GM19395 (cell line): ENCODE data around the gene CSF1.
"Not testable (repeated sequence)": the region's sequence is repeated elsewhere in the genome, so short reads cannot be mapped to it uniquely, and the experiment has no call there.

ENCODE experiments used
- ATAC-seq: cut with Tn5 transposase; IDR thresholded peaks from one replicate; pipeline ENCODE4 v1.9.1; 2021; ENCODE audit warnings: mild to moderate bottlenecking, moderate library complexity; ENCODE audit not compliant: unreplicated experiment

Gene CSF1

DNA sequence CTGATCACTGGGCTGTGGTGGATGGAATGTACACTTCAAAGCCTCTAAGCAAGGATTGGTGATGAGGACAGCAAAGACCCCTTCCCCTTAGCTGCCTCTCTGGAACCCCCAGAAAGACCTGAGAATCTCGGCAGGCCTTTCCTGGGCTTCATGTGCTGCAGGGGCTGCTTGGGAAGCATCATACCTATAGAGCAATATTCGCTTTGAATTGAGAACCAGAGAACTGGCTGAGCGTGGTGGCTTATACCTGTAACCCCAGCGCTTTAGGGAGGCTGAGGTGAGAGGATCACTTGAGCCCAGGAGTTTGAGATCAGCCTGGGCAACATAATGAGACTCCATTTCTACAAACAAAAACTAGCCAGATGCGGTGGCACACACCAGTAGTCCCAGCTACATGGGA is 22.0 kb downstream of the CSF1 start:
- no peak for ATAC-seq

DNA sequence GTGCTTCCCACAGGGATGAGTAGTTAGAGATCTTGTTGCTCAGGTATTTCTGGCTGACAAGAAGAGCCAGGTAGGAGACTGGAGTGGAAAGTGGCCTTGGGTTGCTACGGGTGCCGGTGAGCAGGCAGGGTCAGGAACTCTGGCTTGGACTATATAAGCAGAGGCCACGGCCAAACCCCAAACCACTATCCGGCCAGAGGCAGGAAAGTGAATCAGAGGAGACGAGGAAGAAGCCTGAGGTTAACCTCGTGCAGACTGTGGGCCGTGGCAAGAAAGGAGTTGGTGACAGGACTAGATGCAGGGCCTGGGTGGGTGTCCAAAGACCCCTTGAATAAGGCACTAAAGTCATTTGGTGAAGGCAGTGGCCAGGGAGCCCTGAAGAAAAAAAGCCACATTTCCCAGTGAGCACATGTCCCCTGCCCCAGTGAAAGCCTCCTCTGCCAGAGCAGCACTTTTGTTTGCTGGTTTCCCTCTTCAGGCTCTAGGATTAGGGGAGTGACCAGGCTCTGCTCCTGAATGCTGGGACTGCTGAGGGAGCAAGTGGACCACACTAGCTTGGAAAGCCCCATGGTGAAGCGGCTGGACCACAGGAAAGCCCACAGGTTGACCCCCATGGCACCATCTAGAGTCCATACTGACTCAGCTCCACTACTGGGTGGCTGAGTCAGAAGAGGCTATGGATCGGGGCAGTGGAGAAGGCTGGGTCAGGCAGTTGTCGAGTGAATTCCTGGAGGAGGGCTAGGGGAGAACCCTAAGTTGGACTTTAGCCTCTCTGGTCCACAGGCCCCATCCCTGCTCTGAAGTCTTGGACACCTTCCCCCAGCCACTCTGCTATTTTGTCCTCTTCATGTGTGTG is 23.4 kb downstream of the CSF1 start:
- ATAC-seq: no peak

DNA sequence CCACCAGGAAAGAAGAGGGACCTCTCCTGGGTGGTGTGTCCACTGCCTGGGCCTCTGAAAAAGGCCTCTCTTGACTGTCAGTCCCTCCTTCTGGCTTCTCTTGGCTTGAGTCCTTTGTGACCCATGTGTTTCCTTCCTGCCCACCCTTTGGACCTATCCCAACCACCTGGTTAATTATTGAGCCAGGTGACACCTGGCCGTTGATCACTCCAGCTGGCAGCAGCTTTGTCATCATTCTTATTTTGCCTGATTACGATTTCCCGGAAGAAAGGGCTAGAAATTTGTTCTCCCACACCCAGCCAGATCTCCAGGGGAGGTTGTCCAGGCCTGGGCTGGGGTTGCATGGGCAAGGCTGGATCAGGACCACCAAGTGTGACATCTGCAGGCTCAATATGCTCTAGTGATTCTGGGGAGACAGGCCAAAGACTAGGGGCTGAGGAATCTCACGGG is 24.8 kb downstream of the CSF1 start:
- ATAC-seq: no peak

DNA sequence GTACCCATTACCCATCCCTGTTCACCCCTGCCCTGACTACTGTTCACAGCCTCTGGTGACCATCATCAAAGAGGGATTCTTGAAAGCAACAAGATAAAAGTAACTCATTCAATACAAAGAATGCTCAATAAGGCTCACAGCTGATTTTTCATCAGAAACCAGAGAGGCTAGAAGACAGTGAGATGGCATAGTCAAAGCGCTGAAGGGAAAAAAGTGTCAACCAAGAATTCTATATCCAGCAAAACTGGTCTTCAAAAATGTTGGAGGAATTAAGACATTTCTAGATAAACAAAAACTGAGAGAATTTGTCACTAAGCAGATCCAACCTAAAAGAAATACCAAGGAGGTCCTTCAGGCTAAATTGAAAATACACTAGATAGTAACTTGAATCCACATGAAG is 27.1 kb downstream of the CSF1 start:
- ATAC-seq: no peak

DNA sequence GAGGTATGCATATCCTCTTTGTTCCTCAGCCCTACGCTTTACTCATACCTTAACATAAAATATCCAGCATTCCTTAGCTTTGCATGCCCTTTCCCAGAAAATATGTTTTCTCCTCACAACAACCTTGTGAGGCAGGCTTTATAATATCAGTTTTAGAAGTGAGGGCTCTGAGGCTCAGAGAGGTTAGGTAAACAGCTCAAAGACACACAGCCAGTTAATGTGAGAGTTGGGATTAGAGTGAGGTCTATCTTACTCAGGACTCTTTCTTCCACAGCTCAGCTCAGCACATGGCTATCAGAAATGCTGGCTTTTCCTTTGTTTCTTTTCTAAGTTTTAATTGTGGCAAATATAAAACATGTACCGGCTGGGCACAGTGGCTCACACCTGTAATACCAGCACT is 27.9 kb downstream of the CSF1 start:
- ATAC-seq: no peak

DNA sequence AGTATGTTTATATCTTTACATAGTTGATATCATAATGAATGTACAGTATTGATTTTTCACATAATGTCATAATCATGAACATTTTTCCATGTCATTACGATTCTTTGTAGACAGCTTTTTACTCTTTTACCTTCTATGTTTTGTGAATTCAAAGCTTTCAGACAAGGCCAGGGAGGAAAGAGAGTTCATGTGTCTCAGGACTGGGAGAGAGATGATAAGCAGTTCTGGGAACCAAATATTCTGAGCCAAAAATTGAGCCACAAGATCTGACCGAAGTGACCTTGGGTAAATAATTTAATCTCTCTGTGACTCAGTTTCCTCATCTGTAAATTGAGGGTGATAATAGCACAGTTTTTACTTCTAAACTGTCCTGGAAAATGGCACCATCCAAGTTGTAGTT is 31.8 kb downstream of the CSF1 start:
- ATAC-seq: no peak

DNA sequence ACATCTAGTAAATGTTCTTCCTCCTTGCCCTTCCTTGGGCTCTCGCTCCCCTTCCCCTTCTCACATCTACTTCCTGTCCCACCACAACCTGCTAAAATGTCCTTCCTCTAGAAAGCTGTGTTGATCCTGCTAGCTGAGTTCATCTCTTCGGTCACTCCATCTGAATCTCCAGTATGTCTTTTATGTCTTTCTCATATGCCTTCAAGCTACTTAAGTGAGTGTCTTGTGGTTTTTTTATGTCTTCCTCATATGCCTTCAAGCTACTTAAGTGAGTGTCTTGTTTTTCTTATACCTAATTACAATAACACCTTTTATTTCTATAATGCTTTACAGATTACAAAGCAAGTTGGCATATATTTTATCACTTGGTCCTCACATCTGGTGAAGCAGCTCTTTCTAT is 33.9 kb downstream of the CSF1 start:
- no peak for ATAC-seq

DNA sequence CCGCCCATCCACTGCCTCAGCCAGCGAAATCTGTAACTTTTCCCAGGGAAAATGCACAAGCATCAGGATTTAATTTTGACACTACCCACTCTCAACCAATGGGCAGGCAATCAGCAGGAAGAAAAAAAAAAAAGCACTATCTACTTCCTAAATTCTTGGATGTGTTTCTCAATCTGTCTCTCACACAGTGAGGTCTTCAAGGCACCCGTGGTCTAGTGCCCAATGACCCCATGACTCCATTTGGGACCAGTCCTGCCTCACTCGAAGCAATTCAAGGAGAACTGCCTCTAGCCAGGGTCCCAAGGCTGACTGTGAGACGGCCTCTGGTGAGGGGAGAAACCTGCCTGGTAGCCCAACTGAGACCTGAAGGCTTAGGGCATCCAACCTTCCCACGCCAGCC is 35.9 kb downstream of the CSF1 start:
- no peak for ATAC-seq

DNA sequence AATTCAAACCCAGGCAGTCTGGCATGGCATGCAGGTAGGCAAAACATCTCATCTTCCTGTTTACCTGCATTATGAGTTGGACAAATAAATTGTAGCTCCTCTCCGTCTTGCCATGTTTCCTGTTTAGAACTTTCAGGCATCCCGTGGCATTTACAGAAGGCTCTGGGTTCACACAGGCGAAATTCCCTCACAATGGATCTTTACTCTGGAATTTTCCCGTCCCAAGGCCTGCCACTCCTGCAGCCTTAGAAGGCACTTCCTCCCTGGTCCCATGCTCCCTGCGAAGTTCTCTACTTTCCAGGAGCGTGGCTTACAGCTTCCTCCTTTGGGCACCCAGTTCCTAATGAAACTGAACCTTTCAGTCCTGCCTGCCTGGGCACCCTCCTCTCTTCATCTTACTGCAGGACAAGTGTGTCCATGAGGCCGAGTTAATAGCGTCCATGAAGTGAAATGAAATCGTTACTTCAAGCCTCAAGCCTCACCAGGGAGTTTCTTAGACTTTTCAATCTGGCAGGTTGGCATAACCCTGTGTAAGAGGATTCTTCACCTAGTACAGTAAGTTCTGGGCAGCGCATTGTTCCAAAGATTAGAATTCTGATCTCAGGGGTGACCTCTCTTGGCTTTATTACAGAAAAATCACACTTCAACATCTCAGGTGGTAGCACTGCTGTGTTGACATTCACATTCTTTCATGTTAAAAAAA is 37.1 kb downstream of the CSF1 start:
- ATAC-seq: no peak

DNA sequence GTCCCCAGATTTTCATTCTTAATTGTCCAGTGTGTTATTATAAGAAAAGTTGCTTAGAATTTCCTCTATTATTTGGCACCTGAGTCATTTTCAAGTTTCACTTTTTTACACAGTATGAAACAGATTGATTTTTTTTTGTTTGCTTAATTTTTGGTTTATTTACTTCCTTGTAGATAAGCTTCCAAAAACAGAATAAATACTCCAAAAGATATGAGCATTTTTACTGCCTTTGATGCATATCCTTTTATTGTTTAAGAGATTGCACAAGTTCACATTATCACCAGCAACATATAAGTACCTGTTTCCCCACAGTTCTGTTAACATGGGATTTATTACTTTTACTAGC is 37.6 kb downstream of the CSF1 start:
- ATAC-seq: no peak

DNA sequence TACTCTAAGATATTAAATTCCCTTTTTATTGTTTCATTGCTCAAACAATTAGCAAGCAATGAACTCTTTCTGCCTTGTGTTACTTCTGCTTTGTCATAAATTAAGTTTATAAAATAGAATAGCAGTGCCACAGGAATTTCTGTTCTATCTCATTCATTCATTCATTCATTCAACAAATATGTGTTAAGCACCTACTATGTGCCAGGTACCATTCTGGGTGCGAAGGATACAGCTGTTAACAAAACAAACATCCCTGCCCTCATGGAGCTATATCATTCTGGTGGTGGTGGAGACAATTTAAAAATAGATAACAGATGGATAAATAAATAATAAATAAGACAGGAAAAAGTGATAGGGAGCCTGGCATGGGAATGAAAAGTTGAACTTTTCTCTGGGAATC is 39.4 kb downstream of the CSF1 start:
- no peak for ATAC-seq

DNA sequence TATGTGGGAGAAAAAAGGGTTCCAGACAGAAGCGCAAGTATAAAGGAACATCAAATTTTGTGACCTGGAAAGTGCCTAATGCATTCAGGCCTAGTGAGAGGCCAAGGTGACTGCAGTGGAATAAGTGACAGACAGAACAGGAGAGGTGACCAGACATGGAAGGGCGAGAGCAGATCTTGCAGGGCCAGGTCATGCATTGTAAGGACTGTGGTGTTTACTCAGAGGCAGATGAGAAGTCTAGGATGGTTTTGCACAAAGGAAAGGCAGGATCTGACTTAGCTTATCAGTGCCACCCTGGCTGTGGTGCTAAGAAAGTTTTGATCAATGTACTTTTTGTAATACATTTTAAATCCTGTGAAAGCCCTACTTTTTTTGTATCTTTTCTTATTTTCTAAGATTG is 39.9 kb downstream of the CSF1 start:
- no peak for ATAC-seq

DNA sequence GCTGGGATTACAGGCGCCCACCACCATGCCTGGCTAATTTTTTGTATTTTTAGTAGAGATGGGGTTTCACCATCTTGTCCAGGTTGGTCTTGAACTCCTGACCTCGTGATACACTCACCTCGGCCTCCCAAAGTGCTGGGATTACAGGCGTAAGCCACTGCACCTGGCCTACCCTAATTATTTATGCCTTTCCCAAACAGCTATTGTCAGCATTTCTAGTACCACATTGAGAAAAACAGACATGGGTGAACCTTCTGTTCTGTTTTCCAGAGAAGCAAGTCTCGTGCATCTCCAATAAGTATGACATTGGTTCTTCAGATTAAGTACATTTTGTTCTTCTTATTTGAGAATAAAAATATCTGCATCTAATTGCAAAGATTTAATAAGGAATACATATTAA is 40.9 kb downstream of the CSF1 start:
- not testable (repeated sequence) for ATAC-seq

DNA sequence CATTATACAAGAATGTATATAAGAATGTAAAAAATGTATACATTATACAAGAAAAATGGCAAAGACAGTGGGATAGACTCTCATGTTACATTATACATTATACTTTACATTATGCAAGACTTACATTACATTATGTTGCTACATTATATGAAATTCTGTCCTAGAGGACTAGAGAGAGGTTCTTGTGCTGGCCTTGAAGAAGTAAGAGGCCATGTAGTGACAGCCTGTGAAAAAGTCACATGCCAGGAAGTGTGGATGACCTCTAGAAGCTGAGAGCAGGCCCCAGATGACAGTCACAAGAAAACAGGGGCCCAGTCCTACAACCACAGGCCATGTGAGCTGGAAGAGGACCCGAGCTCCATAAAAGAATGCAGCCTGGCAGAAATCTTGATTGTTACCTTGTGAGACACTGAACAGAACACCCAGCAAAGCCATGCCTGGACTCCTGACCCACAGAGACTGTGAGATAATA is 43.4 kb downstream of the CSF1 start:
- no peak for ATAC-seq

DNA sequence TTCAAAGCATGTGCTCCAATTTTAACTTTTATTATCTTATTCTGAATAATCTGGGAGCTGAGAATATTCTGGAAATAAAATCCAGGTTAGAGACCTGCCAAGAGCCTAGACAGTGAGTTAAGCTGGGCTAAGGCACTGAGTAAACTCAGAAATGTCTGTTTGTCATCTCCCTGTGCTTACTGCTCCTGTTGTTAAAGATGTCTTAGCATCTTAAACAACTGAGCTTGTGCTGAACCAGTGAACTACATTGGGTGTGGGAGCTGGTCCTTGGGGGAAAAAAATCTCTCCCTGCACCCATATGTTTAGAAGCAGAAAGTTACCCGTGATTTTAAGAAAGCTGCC is 49.0 kb downstream of the CSF1 start:
- no peak for ATAC-seq

DNA sequence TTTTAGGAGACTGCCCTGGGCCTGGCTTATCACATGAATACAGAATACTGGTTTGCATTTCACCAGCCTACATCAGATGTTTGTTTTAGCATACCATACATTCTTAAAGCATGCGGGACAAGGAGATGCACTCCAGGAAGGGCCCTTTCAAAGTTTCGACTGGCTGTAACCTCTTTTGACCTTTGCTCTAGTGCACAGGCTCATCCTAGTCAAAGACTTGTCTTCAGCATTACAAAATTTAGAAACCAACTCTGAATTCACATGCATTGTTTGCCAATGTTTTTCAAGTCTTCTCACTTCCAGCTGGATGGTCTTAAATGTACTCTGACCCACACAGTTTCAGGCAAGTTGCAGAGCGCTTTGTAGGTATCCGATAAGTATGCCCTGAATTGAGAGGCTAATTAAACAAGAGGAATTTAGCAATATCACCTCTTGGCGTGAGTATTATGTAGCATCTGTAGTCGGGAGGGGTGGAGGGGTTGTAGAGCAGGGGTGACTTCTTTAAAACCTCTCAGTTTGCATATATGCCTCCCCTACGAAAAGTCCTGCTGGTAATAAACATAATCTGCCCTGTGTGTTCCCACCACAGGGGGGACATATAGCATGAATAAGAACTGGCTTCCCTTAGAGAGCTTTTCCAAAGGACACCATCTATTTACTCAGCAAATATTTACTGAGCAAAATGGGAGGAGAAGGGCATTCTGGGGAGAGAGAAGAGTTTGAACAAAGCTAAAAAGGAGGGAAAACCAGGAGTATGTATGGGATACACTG is 49.5 kb downstream of the CSF1 start:
- no peak for ATAC-seq

DNA sequence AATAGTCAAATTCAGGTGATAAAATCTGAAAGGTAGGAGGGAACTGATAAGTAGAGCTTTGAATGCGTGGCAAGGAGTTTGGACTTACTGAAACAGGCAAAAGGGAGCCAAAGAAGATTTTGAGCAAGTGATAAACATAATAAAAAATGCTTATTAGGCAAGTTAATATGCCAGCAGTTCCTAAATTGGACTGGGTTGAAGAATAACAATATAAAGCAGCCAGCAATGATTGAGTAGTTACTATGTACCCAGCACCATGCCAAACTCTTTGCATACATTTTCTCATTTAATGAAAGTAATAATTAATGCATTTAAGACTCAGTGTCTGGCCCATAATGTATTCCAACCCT is 50.1 kb downstream of the CSF1 start:
- no peak for ATAC-seq

DNA sequence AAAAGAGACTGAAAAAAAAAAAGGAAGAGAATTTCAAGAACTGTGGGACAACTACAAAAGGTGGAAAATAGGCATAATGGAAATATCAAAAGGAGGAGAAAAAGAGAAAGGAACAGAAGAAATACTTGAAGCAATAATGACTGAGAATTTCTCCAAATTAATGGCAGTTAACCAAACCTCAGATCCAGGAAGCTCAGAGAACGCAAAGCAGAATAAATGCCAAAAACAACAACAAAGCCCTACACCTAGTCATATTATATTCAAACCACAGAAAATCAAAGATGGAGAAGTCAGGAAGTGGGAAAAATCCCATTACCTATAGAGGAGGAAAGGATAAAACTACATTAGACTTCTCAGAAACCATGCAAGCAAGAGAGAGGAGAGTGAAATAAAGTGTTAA is 53.2 kb downstream of the CSF1 start:
- ATAC-seq: no peak

DNA sequence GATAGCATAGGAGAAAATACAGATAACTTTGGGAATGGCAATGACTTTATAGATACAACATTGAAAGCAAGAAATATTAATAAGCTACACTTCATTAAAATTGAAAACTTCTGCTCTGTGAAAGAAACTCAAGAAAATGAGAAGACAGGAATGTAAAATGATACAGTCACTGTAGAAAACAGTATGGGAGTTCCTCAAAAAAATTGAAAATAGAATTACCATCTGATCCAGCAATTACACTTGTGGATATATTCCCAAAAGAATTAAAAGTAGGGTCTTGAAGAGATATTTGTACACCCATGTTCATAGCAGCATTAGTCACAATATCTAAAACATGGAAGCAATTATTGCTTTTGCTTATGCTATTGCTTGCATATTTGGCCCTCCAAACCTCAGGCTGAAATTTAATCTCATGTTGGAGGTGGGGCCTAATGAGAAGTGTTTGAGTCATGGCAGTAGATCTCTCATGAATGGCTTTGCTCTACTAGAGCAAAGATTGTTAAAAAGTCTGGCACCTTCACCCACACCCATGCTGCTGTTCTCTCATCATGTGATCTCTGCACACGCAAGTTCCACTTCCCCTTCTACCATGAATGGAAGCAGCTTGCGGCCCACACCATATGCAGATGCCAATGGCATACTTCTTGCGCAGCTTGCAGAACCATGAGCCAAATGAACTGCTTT is 58.6 kb downstream of the CSF1 start:
- no peak for ATAC-seq

DNA sequence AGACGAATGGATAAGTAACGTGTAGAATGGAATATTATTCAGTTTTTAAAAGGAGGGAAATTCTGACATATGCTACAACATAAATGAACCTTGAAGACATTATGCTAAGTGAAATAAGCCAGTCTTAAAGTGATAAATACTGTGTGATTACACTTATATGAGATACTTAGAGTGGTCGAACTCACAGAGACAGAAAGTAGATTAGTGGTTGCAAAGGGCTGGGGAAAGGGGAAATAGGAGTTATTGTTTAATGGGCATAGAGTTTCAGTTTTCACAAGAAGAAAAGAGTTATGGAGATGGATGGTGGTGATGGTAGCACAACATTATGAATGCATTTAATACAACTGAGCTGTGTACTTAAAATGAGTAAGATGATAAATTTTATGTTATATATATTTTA is 59.3 kb downstream of the CSF1 start:
- ATAC-seq: no peak

DNA sequence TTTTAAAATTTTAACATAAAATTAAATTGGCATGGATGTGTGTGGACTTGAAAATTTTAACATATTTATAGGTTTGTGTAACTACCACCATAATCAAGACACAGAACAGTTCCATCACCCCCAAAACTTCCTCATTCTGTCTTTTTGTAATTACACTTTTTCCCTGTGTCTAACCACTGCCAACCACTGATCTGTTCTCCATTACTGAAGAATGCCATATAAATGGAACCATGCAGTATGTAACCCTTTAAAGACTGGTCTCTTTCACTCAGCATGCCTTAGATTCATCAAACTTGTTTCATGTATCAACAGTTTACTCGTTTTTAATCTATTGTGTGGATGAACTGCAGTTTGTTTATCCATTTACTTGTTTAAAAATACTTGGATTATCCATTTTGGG is 60.9 kb downstream of the CSF1 start:
- ATAC-seq: no peak
